GM21360 (cell line): ENCODE measurements around the gene DUSP19.

Experiments used
- ATAC-seq: cut with Tn5 transposase; IDR thresholded peaks from one replicate; pipeline ENCODE4 v1.9.1; 2021; ENCODE audit warnings: mild to moderate bottlenecking, moderate library complexity; ENCODE audit not compliant: unreplicated experiment

DUSP19 gene

DNA sequence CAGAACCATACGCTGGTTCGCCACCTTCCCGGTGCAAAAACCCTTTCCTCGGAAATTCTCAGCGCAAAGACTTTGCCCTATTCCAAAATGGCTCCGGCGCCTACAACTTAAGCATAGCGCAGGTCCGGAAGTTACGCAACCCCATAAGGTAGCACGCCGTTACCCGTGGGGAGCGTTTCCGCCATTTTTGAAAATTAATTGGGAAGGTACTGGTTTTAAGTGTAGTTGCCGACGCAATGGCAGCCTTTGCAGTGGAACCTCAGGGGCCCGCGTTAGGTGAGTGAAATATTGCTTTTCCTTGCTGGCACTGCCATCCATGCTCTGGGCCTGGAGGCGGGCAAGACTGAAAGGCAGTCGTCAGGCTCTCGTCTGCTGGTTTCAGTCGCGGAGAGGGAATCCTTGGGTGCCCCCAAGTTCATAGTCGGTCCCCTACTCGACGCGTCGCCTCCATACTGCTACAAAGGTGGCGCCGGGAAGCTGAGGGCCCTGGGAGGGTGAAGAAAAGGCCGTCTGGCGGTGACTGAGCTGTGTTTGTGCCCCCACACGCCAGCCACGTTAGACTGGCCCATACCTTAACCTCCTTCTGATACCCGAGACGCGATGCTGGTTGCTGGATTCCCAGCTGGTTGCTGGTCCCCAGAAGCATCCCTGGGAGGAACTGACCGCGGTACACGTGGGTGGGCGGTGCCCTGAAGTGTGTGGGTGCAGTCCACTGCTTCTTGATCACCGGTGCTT, 45.8 kb downstream of the DUSP19 start, which contains the start of gene NUP35:
Gene NUP35 (plus strand): TSS at position 222 of the 735 bp plus-strand sequence. CDS start 15 bp downstream, at position 237.
- ATAC-seq: peak; percentile 86

DNA sequence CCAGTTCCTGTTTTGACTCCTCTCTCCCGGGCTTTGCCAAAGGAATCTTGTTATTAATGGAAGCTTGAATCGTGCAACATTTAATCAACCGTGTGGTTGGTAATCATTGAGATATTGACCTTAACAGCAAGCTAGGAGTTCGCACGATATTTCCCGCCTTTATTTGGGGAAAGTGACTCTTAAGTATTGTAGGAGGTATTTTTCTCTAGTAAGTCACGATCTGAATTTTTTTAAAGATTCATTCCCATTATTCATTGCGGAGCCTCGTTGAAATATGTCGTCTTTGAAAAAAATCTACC, 46.4 kb downstream of the DUSP19 start:
- no peak for ATAC-seq

DNA sequence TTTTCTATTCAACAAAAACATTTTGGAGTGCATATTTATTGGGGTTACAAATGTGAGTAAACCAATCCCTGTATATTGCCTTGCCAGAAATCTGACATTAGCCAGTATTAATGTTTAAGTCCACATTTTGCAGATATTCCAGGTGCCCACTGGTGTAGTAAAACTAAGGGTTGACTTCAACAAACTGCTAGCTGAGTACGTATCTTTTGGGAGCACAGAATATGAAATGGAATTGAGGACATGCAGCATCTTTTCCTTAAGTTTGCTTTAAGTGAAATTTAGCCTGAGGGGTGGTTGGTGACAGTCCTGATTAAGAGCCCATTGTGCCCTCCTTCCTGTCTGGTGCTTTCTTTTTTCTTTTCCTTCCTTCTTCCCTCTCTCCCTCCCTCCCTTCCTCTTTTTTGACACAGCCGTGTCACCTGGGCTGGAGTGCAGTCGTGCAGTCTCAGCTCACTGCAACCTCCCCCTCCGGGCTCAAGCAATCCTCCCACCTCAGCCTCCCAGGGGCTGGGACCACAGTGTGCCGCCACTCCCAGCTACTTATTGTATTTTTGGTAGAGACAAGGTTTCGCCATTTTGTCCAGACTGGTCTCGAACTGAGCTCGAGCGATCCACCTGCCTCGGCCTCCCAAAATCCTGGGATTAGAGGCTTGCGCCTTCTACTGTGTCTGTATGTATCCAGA, 47.3 kb downstream of the DUSP19 start:
- no peak for ATAC-seq

DNA sequence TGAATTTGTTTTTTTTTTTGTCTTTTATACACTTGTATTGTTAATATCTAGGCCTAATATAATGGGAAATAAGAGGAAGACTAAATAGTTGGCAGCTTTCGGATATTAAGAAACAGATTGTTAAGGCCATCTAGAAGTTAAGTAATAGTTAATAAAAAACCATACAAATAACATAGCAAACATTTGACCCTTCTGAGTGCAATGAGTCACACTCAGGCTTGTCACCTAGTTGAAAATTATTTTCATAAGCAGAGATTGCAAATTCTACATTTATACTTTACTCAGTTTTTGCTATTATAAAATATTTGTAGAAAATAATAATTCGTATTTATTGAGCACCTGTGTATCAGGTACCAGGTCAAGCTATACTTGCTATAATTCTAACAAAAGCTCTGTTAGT, 48.1 kb downstream of the DUSP19 start:
- ATAC-seq: no peak

DNA sequence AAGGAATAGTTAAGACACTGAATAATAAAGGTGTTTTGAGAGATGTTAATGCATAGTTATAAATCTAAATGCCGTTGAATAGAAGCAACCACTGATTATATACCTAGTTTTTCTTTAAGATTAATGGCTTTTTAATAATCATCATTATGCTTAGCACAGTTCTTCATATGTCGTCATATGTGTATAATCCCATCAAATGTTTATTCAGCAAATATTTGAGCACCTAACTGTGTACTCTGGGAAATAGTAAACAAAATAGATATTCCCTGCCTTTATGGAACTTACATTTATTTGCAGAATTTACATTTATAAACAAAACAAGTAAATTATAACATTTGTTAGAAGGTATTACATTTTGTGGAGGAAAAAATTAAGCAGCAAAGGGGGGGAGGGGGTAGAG, 55.5 kb downstream of the DUSP19 start:
- ATAC-seq: no peak

DNA sequence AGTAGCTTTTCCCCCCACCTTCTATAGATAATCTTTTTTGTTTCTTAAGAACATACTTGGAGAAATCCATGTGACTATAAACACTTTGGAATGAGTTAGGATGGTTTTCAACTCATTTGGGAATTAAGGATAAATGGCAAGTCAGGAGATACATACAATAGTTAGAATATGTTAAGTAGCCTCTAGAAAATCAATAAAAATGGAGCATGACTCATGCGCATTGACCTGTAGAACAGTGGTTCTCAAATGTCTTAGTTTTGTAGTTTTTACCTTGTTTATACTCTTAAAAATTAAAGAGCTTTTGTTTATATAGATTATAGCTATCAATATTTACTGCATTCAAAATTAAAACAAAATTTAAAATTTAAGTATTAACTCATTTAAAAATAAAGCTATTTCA, 70.4 kb downstream of the DUSP19 start:
- ATAC-seq: no peak

DNA sequence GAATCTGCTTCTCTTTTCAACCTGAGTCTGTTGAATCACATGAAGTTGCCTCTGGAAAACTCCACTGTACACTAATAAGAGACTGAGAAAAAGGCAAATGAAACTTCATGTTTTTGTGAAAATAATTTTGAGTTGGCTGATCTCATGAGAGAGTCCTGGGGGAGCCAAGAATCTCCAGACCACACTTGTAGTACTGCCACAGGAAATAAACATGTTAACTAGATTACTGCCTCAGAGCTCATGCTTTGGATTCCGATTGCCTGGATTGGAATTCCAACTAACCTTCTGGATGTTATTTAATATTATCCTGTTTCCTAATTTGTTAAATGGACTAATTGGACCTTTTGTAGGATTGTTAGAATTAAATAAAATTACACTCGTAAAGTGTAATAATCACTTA, 70.9 kb downstream of the DUSP19 start:
- ATAC-seq: no peak
